SK-N-SH treated with all-trans-retinoic acid at 6 μM for 48 hours (cell line): ENCODE results near the gene S100A5.

Source experiments
- ATAC-seq: fragments of 200-7000 bp; cut with Tn5 transposase; 3 replicates; pipeline ENCODE4 v1.9.1; 2020; ENCODE audit warnings: mild to moderate bottlenecking, moderate library complexity
- ARNTL ChIP-seq: fragments of 450-650 bp; formaldehyde crosslinking; IDR thresholded peaks from 2 replicates; pipeline ENCODE4 v1.5.0; 2020; ENCODE audit warnings: low read depth, mild to moderate bottlenecking, moderate library complexity, borderline replicate concordance
- BACH2 ChIP-seq: fragments of 250-450 bp; sonication (Bioruptor Pico); IDR thresholded peaks from 2 replicates; pipeline ENCODE4 v1.9.0; 2021; ENCODE audit warnings: mild to moderate bottlenecking, borderline replicate concordance
- CREB5 ChIP-seq: fragments of 250-450 bp; sonication (Bioruptor Pico); IDR thresholded peaks from 2 replicates; pipeline ENCODE4 v1.5.1; 2020; ENCODE audit warnings: low read depth, mild to moderate bottlenecking, moderate library complexity
- CSDC2 ChIP-seq: fragments of 250-450 bp; sonication (Bioruptor Pico); IDR thresholded peaks from 2 replicates; pipeline ENCODE4 v1.5.0; 2020; ENCODE audit warnings: mild to moderate bottlenecking, moderate library complexity
- GLIS3 ChIP-seq: fragments of 250-450 bp; sonication (Bioruptor Pico); IDR thresholded peaks from 2 replicates; pipeline ENCODE4 v1.5.0; 2020; ENCODE audit warnings: mild to moderate bottlenecking, moderate library complexity
- ISL1 ChIP-seq: fragments of 250-450 bp; sonication (Bioruptor Pico); IDR thresholded peaks from 2 replicates; pipeline ENCODE4 v2.1.2; 2022; ENCODE audit warnings: mild to moderate bottlenecking, moderate library complexity
- OSR1 ChIP-seq: fragments of 250-450 bp; sonication (Bioruptor Pico); IDR thresholded peaks from 2 replicates; pipeline ENCODE4 v1.8.0; 2022; ENCODE audit warnings: moderate library complexity, mild to moderate bottlenecking, inconsistent platforms
- PATZ1 ChIP-seq: fragments of 250-450 bp; sonication (Bioruptor Pico); IDR thresholded peaks from 2 replicates; pipeline ENCODE4 v1.8.0; 2020; ENCODE audit warnings: mild to moderate bottlenecking, moderate library complexity, borderline replicate concordance
- PPARA ChIP-seq: fragments of 250-450 bp; sonication (Bioruptor Pico); IDR thresholded peaks from 2 replicates; pipeline ENCODE4 v1.5.0; 2020; ENCODE audit warnings: mild to moderate bottlenecking, borderline replicate concordance
- RARB ChIP-seq: fragments of 250-450 bp; sonication (Bioruptor Pico); IDR thresholded peaks from 2 replicates; pipeline ENCODE4 v1.8.0; 2021; ENCODE audit warnings: mild to moderate bottlenecking, moderate library complexity
- SNAI2 ChIP-seq: fragments of 250-450 bp; sonication (Bioruptor Pico); IDR thresholded peaks from 2 replicates; pipeline ENCODE4 v1.5.0; 2020; ENCODE audit warnings: mild to moderate bottlenecking, moderate library complexity
- TCF4 ChIP-seq: fragments of 250-450 bp; sonication (Bioruptor Pico); IDR thresholded peaks from 2 replicates; pipeline ENCODE4 v1.8.0; 2021; ENCODE audit warnings: mild to moderate bottlenecking, moderate library complexity, borderline replicate concordance
- TOX ChIP-seq: fragments of 250-450 bp; sonication (Bioruptor Pico); IDR thresholded peaks from 2 replicates; pipeline ENCODE4 v1.8.0; 2021; ENCODE audit warnings: mild to moderate bottlenecking, moderate library complexity, borderline replicate concordance
- ZC3H10 ChIP-seq: fragments of 250-450 bp; sonication (Bioruptor Pico); IDR thresholded peaks from 2 replicates; pipeline ENCODE4 v1.5.1; 2021; ENCODE audit warnings: mild to moderate bottlenecking, moderate library complexity
- ZFP3 ChIP-seq: fragments of 250-450 bp; sonication (Bioruptor Pico); IDR thresholded peaks from 2 replicates; pipeline ENCODE4 v1.5.0; 2020; ENCODE audit warnings: mild to moderate bottlenecking, moderate library complexity
- ZFP30 ChIP-seq: fragments of 450-650 bp; formaldehyde crosslinking; IDR thresholded peaks from 2 replicates; pipeline ENCODE4 v1.5.0; 2022; ENCODE audit warnings: mild to moderate bottlenecking, moderate library complexity
- ZNF565 ChIP-seq: fragments of 450-650 bp; formaldehyde crosslinking; conservative IDR thresholded peaks from 2 replicates; pipeline ENCODE4 v1.5.0; 2020; ENCODE audit warnings: low read depth, mild to moderate bottlenecking, moderate library complexity
- ZNF70 ChIP-seq: fragments of 450-650 bp; formaldehyde crosslinking; IDR thresholded peaks from 2 replicates; pipeline ENCODE4 v1.5.0; 2020; ENCODE audit warnings: mild to moderate bottlenecking, moderate library complexity
- ZNF8 ChIP-seq: fragments of 450-650 bp; formaldehyde crosslinking; IDR thresholded peaks from 2 replicates; pipeline ENCODE4 v1.5.0; 2020; ENCODE audit warnings: mild to moderate bottlenecking, moderate library complexity
- TF ChIP-seq, protein P1 (sequence below): fragments of 250-450 bp; sonication (Bioruptor Pico); IDR thresholded peaks from 2 replicates; pipeline ENCODE4 v1.8.0; 2021; ENCODE audit warnings: low read depth, mild to moderate bottlenecking, moderate library complexity, borderline replicate concordance
- TF ChIP-seq, protein P2 (sequence below): fragments of 250-450 bp; sonication (Bioruptor Pico); IDR thresholded peaks from 2 replicates; pipeline ENCODE4 v1.5.1; 2021; ENCODE audit warnings: mild to moderate bottlenecking, moderate library complexity

The S100A5 gene

GRCh38 chr1:153539395-153540093 lies 1.2 kb downstream of the S100A5 start (continued):
- TF ChIP-seq ISL1 (CRISPR knock-in tag): no peak
- no peak for TF ChIP-seq ZFP3 (CRISPR knock-in tag)
- TF ChIP-seq PPARA (CRISPR knock-in tag): no peak

DNA sequence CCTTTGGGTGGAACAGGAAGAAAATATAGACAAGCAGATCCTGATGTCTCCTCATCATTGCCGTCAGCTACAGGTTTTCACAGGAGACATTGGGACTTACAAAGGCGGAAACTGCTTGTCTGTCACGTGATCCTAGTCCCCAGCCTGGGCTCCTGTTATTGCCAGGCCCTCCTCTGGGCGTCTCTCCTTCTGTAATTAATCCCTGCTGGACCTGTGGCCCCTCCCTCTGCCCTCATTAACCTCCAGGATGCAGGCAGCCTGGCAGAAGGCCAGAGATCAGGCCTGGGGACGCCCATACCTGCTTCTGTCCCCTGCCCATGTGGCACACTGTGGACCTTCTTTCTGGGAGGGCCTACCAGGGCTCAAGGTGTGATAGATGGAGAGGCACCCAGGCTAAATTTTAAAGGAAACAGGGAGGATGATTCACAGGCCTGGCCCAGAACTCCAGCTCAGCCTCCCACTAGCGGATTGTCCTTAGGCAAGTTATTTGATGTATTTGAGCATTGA lies 2.4 kb downstream of the S100A5 start:
- no peak for ATAC-seq
- TF ChIP-seq ZNF70 (no peak), ZFP30 (no peak), ZNF565 (no peak), ZNF8 (CRISPR knock-in tag) (no peak), TCF4 (no peak), ZFP3 (CRISPR knock-in tag) (no peak), PATZ1 (no peak), PPARA (CRISPR knock-in tag) (no peak), ISL1 (CRISPR knock-in tag) (no peak), CREB5 (CRISPR knock-in tag) (no peak), SNAI2 (CRISPR knock-in tag) (no peak), ZC3H10 (CRISPR knock-in tag) (no peak), OSR1 (CRISPR knock-in tag) (no peak), BACH2 (CRISPR knock-in tag) (no peak), GLIS3 (CRISPR knock-in tag) (no peak), CSDC2 (CRISPR knock-in tag) (no peak), RARB (CRISPR knock-in tag) (no peak), TOX (no peak)
- TF ChIP-seq, protein P1, sequence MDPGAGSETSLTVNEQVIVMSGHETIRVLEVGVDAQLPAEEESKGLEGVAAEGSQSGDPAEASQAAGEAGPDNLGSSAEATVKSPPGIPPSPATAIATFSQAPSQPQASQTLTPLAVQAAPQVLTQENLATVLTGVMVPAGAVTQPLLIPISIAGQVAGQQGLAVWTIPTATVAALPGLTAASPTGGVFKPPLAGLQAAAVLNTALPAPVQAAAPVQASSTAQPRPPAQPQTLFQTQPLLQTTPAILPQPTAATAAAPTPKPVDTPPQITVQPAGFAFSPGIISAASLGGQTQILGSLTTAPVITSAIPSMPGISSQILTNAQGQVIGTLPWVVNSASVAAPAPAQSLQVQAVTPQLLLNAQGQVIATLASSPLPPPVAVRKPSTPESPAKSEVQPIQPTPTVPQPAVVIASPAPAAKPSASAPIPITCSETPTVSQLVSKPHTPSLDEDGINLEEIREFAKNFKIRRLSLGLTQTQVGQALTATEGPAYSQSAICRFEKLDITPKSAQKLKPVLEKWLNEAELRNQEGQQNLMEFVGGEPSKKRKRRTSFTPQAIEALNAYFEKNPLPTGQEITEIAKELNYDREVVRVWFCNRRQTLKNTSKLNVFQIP: no peak
- TF ChIP-seq, protein P2, sequence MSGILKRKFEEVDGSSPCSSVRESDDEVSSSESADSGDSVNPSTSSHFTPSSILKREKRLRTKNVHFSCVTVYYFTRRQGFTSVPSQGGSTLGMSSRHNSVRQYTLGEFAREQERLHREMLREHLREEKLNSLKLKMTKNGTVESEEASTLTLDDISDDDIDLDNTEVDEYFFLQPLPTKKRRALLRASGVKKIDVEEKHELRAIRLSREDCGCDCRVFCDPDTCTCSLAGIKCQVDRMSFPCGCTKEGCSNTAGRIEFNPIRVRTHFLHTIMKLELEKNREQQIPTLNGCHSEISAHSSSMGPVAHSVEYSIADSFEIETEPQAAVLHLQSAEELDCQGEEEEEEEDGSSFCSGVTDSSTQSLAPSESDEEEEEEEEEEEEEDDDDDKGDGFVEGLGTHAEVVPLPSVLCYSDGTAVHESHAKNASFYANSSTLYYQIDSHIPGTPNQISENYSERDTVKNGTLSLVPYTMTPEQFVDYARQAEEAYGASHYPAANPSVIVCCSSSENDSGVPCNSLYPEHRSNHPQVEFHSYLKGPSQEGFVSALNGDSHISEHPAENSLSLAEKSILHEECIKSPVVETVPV (CRISPR knock-in tag): no peak

DNA sequence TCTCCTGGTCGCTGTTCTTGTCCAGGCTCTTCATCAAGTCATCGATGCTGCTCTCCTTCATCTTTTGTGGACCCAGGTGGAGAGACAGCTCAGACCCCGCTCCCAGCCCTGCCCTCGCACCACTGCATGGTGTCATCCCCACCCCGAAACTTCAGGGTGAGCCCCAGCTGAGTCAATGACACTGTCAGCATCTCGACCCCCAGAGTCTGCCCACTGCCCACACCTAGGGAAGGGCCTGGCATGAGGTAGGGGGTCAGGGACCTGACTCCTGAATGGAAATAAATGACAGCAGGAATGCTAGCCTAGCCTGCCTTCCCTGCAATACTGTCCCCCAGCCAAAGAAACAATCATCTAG lies 3.4 kb downstream of the S100A5 start:
- TF ChIP-seq, protein P2 (CRISPR knock-in tag): no peak
- TF ChIP-seq ZC3H10 (CRISPR knock-in tag) (no peak), TCF4 (no peak)
- no peak for ATAC-seq

DNA sequence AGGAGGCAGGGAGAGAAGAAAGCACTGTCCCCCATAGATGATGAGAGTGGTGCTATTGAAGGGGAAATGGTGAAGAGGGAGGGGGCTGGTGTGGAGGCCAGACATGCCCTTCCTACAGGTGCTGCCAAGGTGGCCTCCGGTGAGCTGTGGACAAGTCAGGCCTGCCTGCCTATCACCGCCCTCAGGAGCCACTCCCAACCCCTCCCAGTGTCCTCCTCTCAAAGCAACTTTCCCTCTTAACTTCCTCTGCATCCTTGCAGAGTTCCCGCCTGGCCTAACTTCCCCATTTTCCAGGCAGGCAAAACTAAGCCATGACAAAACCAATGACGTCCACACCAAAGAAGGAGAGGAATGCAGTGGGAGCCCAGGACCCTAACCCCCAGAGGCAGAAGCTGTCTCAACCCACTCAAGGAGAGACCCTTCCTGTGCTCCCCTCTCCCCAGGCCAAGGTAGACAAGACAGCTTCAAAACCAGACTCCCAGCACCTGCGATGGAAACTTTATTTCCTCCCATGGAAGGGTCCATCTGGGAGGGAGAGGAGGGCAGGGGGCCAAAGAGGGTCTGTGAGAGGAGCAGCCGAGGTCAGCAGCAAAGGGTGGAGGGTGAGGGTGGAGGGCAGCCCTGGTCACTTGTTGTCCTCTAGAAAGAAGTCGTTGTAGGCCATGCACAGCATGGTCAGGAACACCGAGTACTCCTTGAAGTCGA lies 3.9 kb downstream of the S100A5 start:
- TF ChIP-seq ARNTL (CRISPR knock-in tag): no peak
- no peak for ATAC-seq
